ENCODE results near the gene APOL3.
"Not testable (repeated sequence)": the region's sequence is repeated elsewhere in the genome, so short reads cannot be mapped to it uniquely, and the experiment has no call there.

Gene APOL3

GRCh38 chr22:36099561-36099960 is 61.0 kb downstream of the APOL3 start:
- not testable (repeated sequence) for DNase-seq

GRCh38 chr22:36097880-36098279 is 62.7 kb downstream of the APOL3 start:
- no peak for DNase-seq

GRCh38 chr22:36090772-36091171 is 69.8 kb downstream of the APOL3 start:
- DNase-seq, result not testable (repeated sequence)

Measured in fibroblast of skin of right biceps (primary cell).